ENCODE results near the gene GPN2. TPM values are rescaled to one million over a fixed set of nuclear protein-coding genes. Genes with fewer than 3 reads are reported as not detected.

GPN2 gene
- total and polyA plus RNA-seq, 9 of the 15 experiments (the other 6 are each of a cell fraction or from before 2014, with no cell fraction given) = 9.9 to 58.8 (median 20.4) TPM

- peak; percentile 86 for TF ChIP-seq ZBTB40 (IDR thresholded peaks at IDR 0.05)
- TF ChIP-seq ZBTB40 (CRISPR knock-in tag; IDR thresholded peaks at IDR 0.05) = no peak
- no peak for TF ChIP-seq ZNF589 (CRISPR knock-in tag; IDR thresholded peaks at IDR 0.05; ENCODE audit: low read depth)
- TF ChIP-seq PBX2 (CRISPR knock-in tag; IDR thresholded peaks at IDR 0.05; ENCODE audit: low read depth) = 0 out of 2 replicates have a peak, but pooled peaks have one; percentile 25
- TF ChIP-seq PBX2 (tag; conservative IDR thresholded peaks at IDR 0.05; ENCODE audit: low read depth) = peak; percentile 64; the same call in 1 of the 2 replicates
- TF ChIP-seq POU5F1 (IDR thresholded peaks at IDR 0.05; ENCODE audit: borderline replicate concordance, low read depth, low read length, partially characterized antibody) = peak; percentile 41
- peak; percentile 82 for TF ChIP-seq MAX (CRISPR knock-in tag; IDR thresholded peaks at IDR 0.05)
- no peak for TF ChIP-seq TRIM25 (IDR thresholded peaks at IDR 0.05; ENCODE audit: borderline replicate concordance)
- peak; percentile 87; the same call in 1 of the 2 replicates for TF ChIP-seq FOXP4 (CRISPR knock-in tag; IDR thresholded peaks at IDR 0.05; ENCODE audit: borderline replicate concordance)
Measured at GRCh38 chr1:26864610-26865480, 25.2 kb downstream of the GPN2 start (continued).

All from K562 (cell line).